ENCODE measurements around the gene MRFAP1.
"Not testable (repeated sequence)": the region's sequence is repeated elsewhere in the genome, so short reads cannot be mapped to it uniquely, and the experiment has no call there.

Gene MRFAP1

DNA sequence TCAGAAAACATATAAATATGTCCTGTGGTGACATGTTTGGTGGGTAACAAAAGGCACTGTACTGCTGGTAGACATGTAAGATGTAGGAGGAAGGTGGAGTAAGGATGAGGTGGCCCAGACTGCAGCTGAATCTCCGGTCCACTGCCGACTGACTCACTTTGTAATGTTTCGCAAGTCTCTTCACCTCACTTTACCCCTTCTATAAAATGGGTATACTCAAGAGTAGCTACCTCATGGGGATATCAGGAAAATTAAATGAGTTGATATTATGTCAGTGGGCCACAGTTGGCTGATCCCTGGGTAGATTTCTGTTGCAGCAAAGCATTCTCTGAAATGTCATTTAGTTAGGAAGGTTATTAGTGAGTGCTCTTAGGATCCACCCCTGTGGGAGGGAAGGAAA is 22.1 kb downstream of the MRFAP1 start:
- no peak for DNase-seq (ENCODE audit: low read depth)
- TF ChIP-seq, protein P1, sequence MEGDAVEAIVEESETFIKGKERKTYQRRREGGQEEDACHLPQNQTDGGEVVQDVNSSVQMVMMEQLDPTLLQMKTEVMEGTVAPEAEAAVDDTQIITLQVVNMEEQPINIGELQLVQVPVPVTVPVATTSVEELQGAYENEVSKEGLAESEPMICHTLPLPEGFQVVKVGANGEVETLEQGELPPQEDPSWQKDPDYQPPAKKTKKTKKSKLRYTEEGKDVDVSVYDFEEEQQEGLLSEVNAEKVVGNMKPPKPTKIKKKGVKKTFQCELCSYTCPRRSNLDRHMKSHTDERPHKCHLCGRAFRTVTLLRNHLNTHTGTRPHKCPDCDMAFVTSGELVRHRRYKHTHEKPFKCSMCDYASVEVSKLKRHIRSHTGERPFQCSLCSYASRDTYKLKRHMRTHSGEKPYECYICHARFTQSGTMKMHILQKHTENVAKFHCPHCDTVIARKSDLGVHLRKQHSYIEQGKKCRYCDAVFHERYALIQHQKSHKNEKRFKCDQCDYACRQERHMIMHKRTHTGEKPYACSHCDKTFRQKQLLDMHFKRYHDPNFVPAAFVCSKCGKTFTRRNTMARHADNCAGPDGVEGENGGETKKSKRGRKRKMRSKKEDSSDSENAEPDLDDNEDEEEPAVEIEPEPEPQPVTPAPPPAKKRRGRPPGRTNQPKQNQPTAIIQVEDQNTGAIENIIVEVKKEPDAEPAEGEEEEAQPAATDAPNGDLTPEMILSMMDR (IDR thresholded peaks at IDR 0.05; ENCODE audit: low read depth, low read length, missing control alignments): no peak
- H3K4me3 ChIP-seq (ENCODE audit: low read depth, low read length): no peak overlapping the region
- in situ Hi-C loops (cut with HindIII; ENCODE audit: low sequenced_read_pairs): loop anchor here (10.0 kb wide), 1 partner anchor 68 kb away; no protein-coding TSS in a partner anchor

- TF ChIP-seq, protein P1 (IDR thresholded peaks at IDR 0.05; ENCODE audit: low read depth, low read length, missing control alignments): no peak
- in situ Hi-C loops (cut with HindIII; ENCODE audit: low sequenced_read_pairs): loop anchor here (10.0 kb wide), 1 partner anchor 69 kb away; no protein-coding TSS in a partner anchor
- H3K4me3 ChIP-seq (ENCODE audit: low read depth, low read length): peak overlapping the region; percentile 5
- DNase-seq (ENCODE audit: low read depth): no peak
Measured at GRCh38 chr4:6663596-6664393, 23.3 kb downstream of the MRFAP1 start.

- TF ChIP-seq, protein P1 (IDR thresholded peaks at IDR 0.05; ENCODE audit: low read depth, low read length, missing control alignments): no peak
- no peak overlapping the region for H3K4me3 ChIP-seq (ENCODE audit: low read depth, low read length)
- DNase-seq (ENCODE audit: low read depth): no peak
- in situ Hi-C loops (cut with HindIII; ENCODE audit: low sequenced_read_pairs): loop anchor here (10.0 kb wide), 1 partner anchor 70 kb away; no protein-coding TSS in a partner anchor
Measured at GRCh38 chr4:6665320-6665654, 24.8 kb downstream of the MRFAP1 start.

GRCh38 chr4:6668391-6668790 is 27.9 kb downstream of the MRFAP1 start:
- in situ Hi-C loops (cut with HindIII; ENCODE audit: low sequenced_read_pairs): loop anchor here (10.0 kb wide), 1 partner anchor 74 kb away; no protein-coding TSS in a partner anchor
- peak; percentile 69 for DNase-seq (ENCODE audit: low read depth)

DNA sequence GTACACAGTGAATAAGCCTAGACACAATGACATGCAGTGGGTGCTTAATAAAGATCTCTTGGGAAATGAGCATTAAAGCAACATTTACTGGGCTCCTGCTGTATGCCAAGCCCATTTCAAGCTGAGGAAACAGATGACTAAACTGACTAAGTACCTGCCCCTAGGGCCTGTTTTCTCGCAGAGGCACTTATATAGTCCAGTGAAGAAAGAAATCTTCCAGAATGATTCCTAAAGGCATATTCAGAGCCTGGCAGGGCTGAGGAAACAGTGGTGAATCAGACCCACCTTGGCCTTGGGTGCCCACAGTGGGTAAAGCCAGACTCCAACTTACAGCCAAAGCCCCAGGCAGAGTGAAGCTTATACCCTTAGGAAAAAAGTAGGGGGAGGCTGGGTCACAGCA is 31.2 kb downstream of the MRFAP1 start:
- no peak for DNase-seq (ENCODE audit: low read depth)
- H3K4me3 ChIP-seq (ENCODE audit: low read depth, low read length): no peak overlapping the region
- in situ Hi-C loops (cut with HindIII; ENCODE audit: low sequenced_read_pairs): no loop called here
- TF ChIP-seq, protein P1 (IDR thresholded peaks at IDR 0.05; ENCODE audit: low read depth, low read length, missing control alignments): no peak

More at GRCh38 chr4:6668391-6668790, 27.9 kb downstream of the MRFAP1 start:
- TF ChIP-seq, protein P1 (IDR thresholded peaks at IDR 0.05; ENCODE audit: low read depth, low read length, missing control alignments): no peak
- no peak overlapping the region for H3K4me3 ChIP-seq (ENCODE audit: low read depth, low read length)

DNA sequence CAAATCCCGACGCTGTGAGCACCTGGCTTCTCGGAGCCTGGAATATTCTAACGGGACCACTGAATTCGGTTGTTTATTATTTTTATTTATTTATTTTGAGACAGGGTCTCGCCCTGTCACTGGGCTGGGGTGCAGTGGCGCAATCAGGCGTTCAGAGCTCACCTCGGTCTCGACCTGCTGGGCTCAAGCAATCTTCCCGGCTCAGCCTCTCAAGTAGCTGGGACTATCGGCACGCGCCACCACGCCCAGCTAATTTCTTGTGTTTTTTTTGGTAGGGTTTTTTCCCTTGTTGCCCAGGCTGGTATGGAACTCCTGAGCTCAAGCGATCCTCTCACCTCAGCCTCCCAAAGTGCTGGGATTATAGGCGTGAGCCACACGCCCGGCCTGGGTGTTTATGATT is 31.6 kb downstream of the MRFAP1 start:
- in situ Hi-C loops (cut with HindIII; ENCODE audit: low sequenced_read_pairs): no loop called here
- TF ChIP-seq, protein P1 (IDR thresholded peaks at IDR 0.05; ENCODE audit: low read depth, low read length, missing control alignments): no peak
- DNase-seq (ENCODE audit: low read depth): no peak
- no peak overlapping the region for H3K4me3 ChIP-seq (ENCODE audit: low read depth, low read length)

- in situ Hi-C loops (cut with HindIII; ENCODE audit: low sequenced_read_pairs); DNase-seq (ENCODE audit: low read depth); H3K4me3 ChIP-seq (ENCODE audit: low read depth, low read length): not testable (repeated sequence)
Measured at GRCh38 chr4:6672541-6673190, 32.2 kb downstream of the MRFAP1 start.

DNA sequence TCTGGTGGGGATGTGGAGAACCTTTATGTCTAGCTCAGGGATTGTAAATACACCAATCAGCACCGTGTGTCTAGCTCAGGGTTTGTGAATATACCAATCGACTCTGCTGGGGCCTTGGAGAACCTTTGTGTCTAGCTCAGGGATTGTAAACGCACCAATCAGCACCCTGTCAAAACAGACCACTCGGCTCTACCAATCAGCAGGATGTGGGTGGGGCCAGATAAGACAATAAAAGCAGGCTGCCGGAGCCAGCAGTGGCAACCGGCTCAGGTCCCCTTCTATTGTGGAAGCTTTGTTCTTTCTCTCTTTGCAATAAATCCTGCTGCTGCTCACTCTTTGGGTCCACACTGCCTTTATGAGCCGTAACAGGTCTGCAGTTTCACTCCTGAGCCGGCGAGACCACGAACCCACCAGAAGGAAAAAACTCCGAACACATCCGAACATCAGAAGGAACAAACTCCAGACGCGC is 32.7 kb downstream of the MRFAP1 start:
- H3K4me3 ChIP-seq (ENCODE audit: low read depth, low read length): peak overlapping the region; percentile 58
- DNase-seq (ENCODE audit: low read depth); in situ Hi-C loops (cut with HindIII; ENCODE audit: low sequenced_read_pairs): not testable (repeated sequence)

All from astrocyte of the cerebellum (primary cell).